HG02588 (cell line): ENCODE results near the gene SLC43A3.
"Not testable (repeated sequence)": the region's sequence is repeated elsewhere in the genome, so short reads cannot be mapped to it uniquely, and the experiment has no call there.

Experiments
- ATAC-seq: cut with Tn5 transposase; IDR thresholded peaks from one replicate; pipeline ENCODE4 v1.9.1; 2021; ENCODE audit warnings: mild to moderate bottlenecking, moderate library complexity; ENCODE audit not compliant: unreplicated experiment

The SLC43A3 gene

GRCh38 chr11:57460022-57460757 lies 33.3 kb upstream of the SLC43A3 start, which contains the start of gene RTN4RL2:
TSS of gene RTN4RL2 (plus strand) at chr11:57460528. CDS start at chr11:57460866, 338 bp downstream.
- ATAC-seq = no peak

- ATAC-seq = peak; percentile 10
Observed at GRCh38 chr11:57459164-57460021, 32.5 kb upstream of the SLC43A3 start.

GRCh38 chr11:57458410-57459163 lies 31.7 kb upstream of the SLC43A3 start:
- peak; percentile 28 for ATAC-seq

GRCh38 chr11:57458060-57458409 lies 31.1 kb upstream of the SLC43A3 start:
- ATAC-seq = no peak

- peak; percentile 22 for ATAC-seq
Observed at GRCh38 chr11:57457643-57458023, 30.7 kb upstream of the SLC43A3 start.

- ATAC-seq = peak; percentile 70
Observed at GRCh38 chr11:57456960-57457642, 30.2 kb upstream of the SLC43A3 start.

GRCh38 chr11:57453543-57454177 lies 26.7 kb upstream of the SLC43A3 start:
- no peak for ATAC-seq

GRCh38 chr11:57446055-57446454 lies 19.1 kb upstream of the SLC43A3 start:
- no peak for ATAC-seq

- ATAC-seq = not testable (repeated sequence)
Observed at GRCh38 chr11:57445122-57445394, 18.1 kb upstream of the SLC43A3 start.

GRCh38 chr11:57444362-57445121 lies 17.6 kb upstream of the SLC43A3 start:
- no peak for ATAC-seq

- ATAC-seq = no peak
Observed at GRCh38 chr11:57440744-57441414, 14.0 kb upstream of the SLC43A3 start.

- no peak for ATAC-seq
Observed at GRCh38 chr11:57439786-57440185, 12.9 kb upstream of the SLC43A3 start.

GRCh38 chr11:57438345-57439285 lies 11.7 kb upstream of the SLC43A3 start:
- ATAC-seq = no peak

GRCh38 chr11:57436031-57436430 lies 9.1 kb upstream of the SLC43A3 start:
- ATAC-seq = no peak

GRCh38 chr11:57434640-57435546 lies 8.0 kb upstream of the SLC43A3 start:
- ATAC-seq = no peak

- ATAC-seq = peak; percentile 48
Observed at GRCh38 chr11:57432714-57433163, 5.8 kb upstream of the SLC43A3 start.

- ATAC-seq = no peak
Observed at GRCh38 chr11:57432149-57432561, 5.2 kb upstream of the SLC43A3 start.
